A549 (cell line): ENCODE results near the gene LIN37. TPM values are rescaled to one million over a fixed set of nuclear protein-coding genes. Genes with fewer than 3 reads are reported as not detected.

Source experiments
- ATAC-seq, 2 experiments: fragments of 200-7000 bp in 1 of 2; fragments of >200 bp in 1 of 2; cut with Nextera tagmentation in 1 of 2; cut with Tn5 transposase in 1 of 2; 3 replicates each; pipeline versions ENCODE4 v1.8.0 to v1.9.1; 2018 to 2020; ENCODE audit warnings: mild to moderate bottlenecking in 1 of 2, moderate library complexity in 1 of 2
- CTCF ChIA-PET: fragments of 300-600 bp; sonication (Branson Sonifier 250); formaldehyde crosslinking; extraction: SDS; loops from one replicate; lab custom pipeline; 2021; ENCODE audit warnings: antibody characterized with exemption, inconsistent platforms; lab: Yijun Ruan, JAX
- POLR2A ChIA-PET: fragments of 350-600 bp; formaldehyde crosslinking; extraction: SDS; loops from one replicate; lab custom pipeline; 2021; ENCODE audit warnings: antibody characterized with exemption, inconsistent platforms; lab: Yijun Ruan, JAX
- DNase-seq, 2 experiments: peaks; one replicate each; pipeline versions ENCODE4 v3.0.0 to v3.0.0-alpha.2; 2011 to 2016; ENCODE audit warnings: low read depth in 1 of 2, low spot score in 1 of 2
- FAIRE-seq: peaks from 2 replicates; lab custom pipeline; 2011; peaks lifted over from hg19 to GRCh38; lab: Jason Lieb, UNC
- H3K27ac ChIP-seq, 2 experiments: fragments of >200 bp; sonication (Bioruptor Twin); formaldehyde crosslinking; 3 replicates each; pipeline ENCODE4 v1.5.1; 2016 to 2017
- H3K4me1 ChIP-seq: fragments of >200 bp; sonication (Bioruptor Twin); formaldehyde crosslinking; 3 replicates; pipeline ENCODE4 v1.6.1; 2016
- H3K4me2 ChIP-seq: fragments of >200 bp; sonication (Bioruptor Twin); formaldehyde crosslinking; 3 replicates; pipeline ENCODE4 v1.6.1; 2016
- H3K4me3 ChIP-seq: fragments of >200 bp; sonication (Bioruptor Twin); formaldehyde crosslinking; 3 replicates; pipeline ENCODE4 v1.5.1; 2016
- H3K9me3 ChIP-seq: fragments of >200 bp; sonication (Bioruptor Twin); formaldehyde crosslinking; 3 replicates; pipeline ENCODE4 v1.6.1; 2016
- BCL3 ChIP-seq: fragments of >200 bp; sonication (Bioruptor Twin); formaldehyde crosslinking; IDR thresholded peaks from 3 replicates; pipeline ENCODE4 v1.6.1; 2016
- CBX2 ChIP-seq: fragments of 200-600 bp; sonication (generic); IDR thresholded peaks from 2 replicates; pipeline ENCODE4 v1.6.1; 2016; ENCODE audit warnings: low read depth, mild to moderate bottlenecking, borderline replicate concordance
- CBX8 ChIP-seq: fragments of 200-600 bp; sonication (generic); IDR thresholded peaks from 2 replicates; pipeline ENCODE4 v1.6.1; 2016
- CEBPB ChIP-seq, 2 experiments: fragments of >200 bp in 1 of 2; sonication (Bioruptor Twin) in 1 of 2; formaldehyde crosslinking in 1 of 2; IDR thresholded peaks; 2 replicates each; pipeline ENCODE4 v1.6.1; 2012 to 2016
- CHD2 ChIP-seq: fragments of 150-350 bp; IDR thresholded peaks from 2 replicates; pipeline ENCODE4 v1.6.1; 2014; ENCODE audit warnings: low read length; ENCODE audit not compliant: partially characterized antibody
- CHD4 ChIP-seq: fragments of 200-600 bp; sonication (generic); IDR thresholded peaks from 2 replicates; pipeline ENCODE4 v1.6.1; 2016; ENCODE audit warnings: antibody characterized with exemption, mild to moderate bottlenecking, borderline replicate concordance
- CTCF ChIP-seq: fragments of >200 bp; sonication (Bioruptor Twin); formaldehyde crosslinking; IDR thresholded peaks from 3 replicates; pipeline ENCODE4 v1.5.1; 2016
- E2F6 ChIP-seq: IDR thresholded peaks from 2 replicates; pipeline ENCODE4 v1.6.1; 2012; ENCODE audit warnings: low read depth, borderline replicate concordance
- EHF ChIP-seq: fragments of 250-450 bp; sonication (Bioruptor Pico); IDR thresholded peaks from 2 replicates; pipeline ENCODE4 v1.5.0; 2020; ENCODE audit warnings: mild to moderate bottlenecking
- EHMT2 ChIP-seq: fragments of 200-600 bp; sonication (generic); IDR thresholded peaks from 2 replicates; pipeline ENCODE4 v1.6.1; 2016; ENCODE audit warnings: antibody characterized with exemption, low read depth, mild to moderate bottlenecking, moderate library complexity
- ESRRA ChIP-seq: fragments of 150-350 bp; IDR thresholded peaks from 2 replicates; pipeline ENCODE4 v1.6.1; 2014; ENCODE audit warnings: mild to moderate bottlenecking, low read length, borderline replicate concordance
- FOSB ChIP-seq: fragments of 250-450 bp; sonication (Bioruptor Pico); IDR thresholded peaks from 2 replicates; pipeline ENCODE4 v1.5.0; 2020; ENCODE audit warnings: mild to moderate bottlenecking, moderate library complexity
- FOSL2 ChIP-seq, 2 experiments: fragments of 450-650 bp in 1 of 2; fragments of >200 bp in 1 of 2; sonication (Bioruptor Twin) in 1 of 2; formaldehyde crosslinking; IDR thresholded peaks; 2 replicates each; pipeline versions ENCODE4 v1.5.0 to v1.6.1; 2016 to 2020; ENCODE audit warnings: mild to moderate bottlenecking in 1 of 2, moderate library complexity in 1 of 2
- GATA3 ChIP-seq: IDR thresholded peaks from 2 replicates; pipeline ENCODE4 v1.6.1; 2012; ENCODE audit warnings: borderline replicate concordance
- HDAC2 ChIP-seq: fragments of 200-600 bp; sonication (generic); IDR thresholded peaks from 2 replicates; pipeline ENCODE4 v1.6.1; 2016
- HES2 ChIP-seq: fragments of >200 bp; sonication (Bioruptor Twin); formaldehyde crosslinking; IDR thresholded peaks from 2 replicates; pipeline ENCODE4 v1.6.1; 2016
- HEYL ChIP-seq: fragments of 250-450 bp; sonication (Bioruptor Pico); IDR thresholded peaks from 2 replicates; pipeline ENCODE4 v1.8.0; 2021; ENCODE audit warnings: mild to moderate bottlenecking, moderate library complexity
- HOXA7 ChIP-seq: fragments of 250-450 bp; sonication (Bioruptor Pico); IDR thresholded peaks from 2 replicates; pipeline ENCODE4 v1.5.0; 2020; ENCODE audit warnings: mild to moderate bottlenecking, moderate library complexity
- HOXB5 ChIP-seq: fragments of 250-450 bp; sonication (Bioruptor Pico); IDR thresholded peaks from 2 replicates; pipeline ENCODE4 v1.5.0; 2020; ENCODE audit warnings: mild to moderate bottlenecking, moderate library complexity
- JUNB ChIP-seq: fragments of >200 bp; sonication (Bioruptor Twin); formaldehyde crosslinking; IDR thresholded peaks from 2 replicates; pipeline ENCODE4 v1.6.1; 2016
- MAX ChIP-seq: IDR thresholded peaks from 2 replicates; pipeline ENCODE4 v1.6.1; 2012
- MYC ChIP-seq: IDR thresholded peaks from 2 replicates; pipeline ENCODE4 v1.6.1; 2012; ENCODE audit warnings: mild to moderate bottlenecking, inconsistent platforms, low read length, improper control_type of control experiment, borderline replicate concordance
- NPAS2 ChIP-seq: fragments of 250-450 bp; sonication (Bioruptor Pico); IDR thresholded peaks from 2 replicates; pipeline ENCODE4 v1.8.0; 2022; ENCODE audit warnings: mild to moderate bottlenecking, moderate library complexity, borderline replicate concordance
- PHF8 ChIP-seq: fragments of 200-600 bp; sonication (generic); IDR thresholded peaks from 2 replicates; pipeline ENCODE4 v1.6.1; 2016; ENCODE audit warnings: low read depth, mild to moderate bottlenecking, antibody characterized with exemption, moderate library complexity, borderline replicate concordance
- POLR2AphosphoS2 ChIP-seq: conservative IDR thresholded peaks from 2 replicates; pipeline ENCODE4 v1.6.1; 2012; ENCODE audit warnings: low read length, improper control_type of control experiment, inconsistent platforms
- RARB ChIP-seq: fragments of 250-450 bp; sonication (Bioruptor Pico); IDR thresholded peaks from 2 replicates; pipeline ENCODE4 v1.8.0; 2021; ENCODE audit warnings: mild to moderate bottlenecking, moderate library complexity
- RNF2 ChIP-seq: fragments of 200-600 bp; sonication (generic); IDR thresholded peaks from 2 replicates; pipeline ENCODE4 v1.6.1; 2016; ENCODE audit warnings: low read depth, mild to moderate bottlenecking, antibody characterized with exemption, moderate library complexity, borderline replicate concordance
- USF2 ChIP-seq: fragments of 450-650 bp; IDR thresholded peaks from 2 replicates; pipeline ENCODE4 v1.6.1; 2014; ENCODE audit warnings: antibody characterized with exemption
- ZFP36 ChIP-seq: fragments of 450-650 bp; IDR thresholded peaks from 2 replicates; pipeline ENCODE4 v1.6.1; 2014; ENCODE audit warnings: borderline replicate concordance; ENCODE audit not compliant: partially characterized antibody
- WGBS: methylation state at CpG from one replicate; pipeline ENCODE4 v1.1.6; 2017; ENCODE audit errors: missing lambda C conversion rate; 5-methylcytosine and 5-hydroxymethylcytosine counted together
- polyA plus RNA-seq, 4 experiments: library from polyadenylated mRNA; depleted of rRNA in 3 of 4; stranded (reverse); fragments of >200 nt; fragmentation: RNase III in 1 of 4; extraction: RNeasy Plus Mini Kit Qiagen cat#74134 plus additional on column Dnase treatment in 1 of 4; gene quantifications; 2 replicates in 3 of 4; 3 replicates in 1 of 4; pipeline ENCODE4 v1.2.3, GENCODE V29; 2011 to 2017

Gene LIN37
- polyA plus RNA-seq, 2 of the 4 experiments (the other 2 are of a cell fraction) = 8.1 to 23.1 TPM

GRCh38 chr19:35786299-35787160, 38.2 kb downstream of the LIN37 start:
- ChIA-PET CTCF (interaction anchor here (0.7 to 5.9 kb wide), 3 partner anchors 9 to 92 kb away, joined by 4 to 23 read pairs (median 5); no protein-coding TSS in a partner anchor), POLR2A (no interaction called here)
- Histone ChIP-seq H3K4me2 (no peak overlapping the region), H3K9me3 (no peaks in the 10 kb centered on the region), H3K4me3 (no peak overlapping the region), H3K4me1 (no peaks in the 10 kb centered on the region), H3K27ac (no peak overlapping the region)
- 83% methylated on average over 25 of the region's 31 CpGs for WGBS
- DNase-seq (no peak), FAIRE-seq (no peak), ATAC-seq (no peak)
- TF ChIP-seq JUNB (no peak), FOSL2 (IDR thresholded peaks at IDR 0.05) (no peak), FOSL2 (CRISPR knock-in tag; IDR thresholded peaks at IDR 0.05) (no peak), CBX8 (no peak), HES2 (no peak), PHF8 (no peak), ESRRA (no peak), FOSB (no peak), NPAS2 (CRISPR knock-in tag) (no peak), CTCF (no peak), RARB (no peak), EHF (no peak), MAX (no peak), BCL3 (no peak), MYC (no peak), CHD2 (no peak), GATA3 (no peak), CHD4 (no peak), HOXA7 (no peak)

GRCh38 chr19:35787227-35787799, 38.9 kb downstream of the LIN37 start:
- Histone ChIP-seq H3K4me3 (no peak overlapping the region), H3K4me1 (no peaks in the 10 kb centered on the region), H3K4me2 (no peak overlapping the region), H3K27ac (no peak overlapping the region), H3K9me3 (no peaks in the 10 kb centered on the region)
- TF ChIP-seq CHD2 (no peak), ZFP36 (no peak), CBX2 (no peak), MYC (no peak), HEYL (CRISPR knock-in tag) (no peak), RNF2 (no peak), E2F6 (no peak), HDAC2 (no peak), EHMT2 (no peak), CEBPB (IDR thresholded peaks at IDR 0.05) (no peak), GATA3 (no peak), HOXB5 (CRISPR knock-in tag) (no peak), USF2 (no peak), NPAS2 (CRISPR knock-in tag) (no peak), ESRRA (no peak), POLR2AphosphoS2 (no peak), FOSB (no peak)
- FAIRE-seq (no peak), DNase-seq (no peak), ATAC-seq (no peak)
- POLR2A ChIA-PET = interaction anchor here (0.7 kb wide), 1 partner anchor 24 kb away, joined by 5 read pairs; no protein-coding TSS in a partner anchor
- CTCF ChIA-PET = interaction anchor here (0.8 to 5.9 kb wide), 4 partner anchors 10 to 93 kb away, joined by 3 to 23 read pairs (median 4); no protein-coding TSS in a partner anchor
- 69% methylated on average over 11 of the region's 15 CpGs for WGBS
